22Rv1 (cell line): ENCODE results near the gene PNCK.

ENCODE experiments used
- H3K27ac ChIP-seq: fragments of 450-650 bp; 2 replicates; pipeline ENCODE4 v1.5.1; 2017
- CTCF ChIP-seq: fragments of 450-650 bp; IDR thresholded peaks from 2 replicates; pipeline ENCODE4 v1.5.1; 2017; ENCODE audit warnings: mild to moderate bottlenecking
- ZFX ChIP-seq: fragments of 450-650 bp; IDR thresholded peaks from 2 replicates; pipeline ENCODE4 v1.6.1; 2017; ENCODE audit warnings: antibody characterized with exemption, borderline replicate concordance

Gene PNCK

GRCh38 chrX:153689654-153690465, 16.2 kb upstream of the PNCK start:
- TF ChIP-seq ZFX: no peak
- TF ChIP-seq CTCF: no peak
- 0 out of 2 replicates have a peak overlapping the region, but pooled peaks have one; percentile 10 for H3K27ac ChIP-seq

- H3K27ac ChIP-seq: peak overlapping the region; percentile 61
- no peak for TF ChIP-seq ZFX
- no peak for TF ChIP-seq CTCF
These were observed 15.4 kb upstream of the PNCK start for GRCh38 chrX:153688911-153689590.

- TF ChIP-seq CTCF: no peak
- peak overlapping the region; percentile 61 for H3K27ac ChIP-seq
These were observed 14.9 kb upstream of the PNCK start for GRCh38 chrX:153688506-153688905.

GRCh38 chrX:153688071-153688470, 14.5 kb upstream of the PNCK start:
- peak overlapping the region; percentile 61; the same call in 1 of the 2 replicates for H3K27ac ChIP-seq
- no peak for TF ChIP-seq ZFX
- TF ChIP-seq CTCF: no peak

GRCh38 chrX:153687121-153688039, 13.8 kb upstream of the PNCK start, which contains the start of gene SLC6A8:
TSS of gene SLC6A8 (plus strand) at chrX:153687926. CDS start at chrX:153688575, 649 bp downstream.
- H3K27ac ChIP-seq: peak within 1 kb of the TSS; percentile 61
- TF ChIP-seq ZFX (no peak), CTCF (0 out of 2 replicates have a peak, but pooled peaks have one; percentile 2)

- TF ChIP-seq CTCF: no peak
- TF ChIP-seq ZFX: no peak
- no peak overlapping the region for H3K27ac ChIP-seq
These were observed 13.1 kb upstream of the PNCK start for GRCh38 chrX:153686711-153687110.
